WTC11 (cell line): Measurements from ENCODE around the gene ZNF804B. TPM values are rescaled to one million over a fixed set of nuclear protein-coding genes. Genes with fewer than 3 reads are reported as not detected.

Experiments used
- ATAC-seq: fragments of 200-7000 bp; cut with Tn5 transposase; 2 replicates; pipeline ENCODE4 v1.10.0; 2021; ENCODE audit warnings: mild to moderate bottlenecking, moderate library complexity
- CTCF ChIA-PET: fragments of 300-600 bp; sonication (Branson Sonifier 250); formaldehyde crosslinking; loops from one replicate; lab custom pipeline; 2021; ENCODE audit warnings: antibody characterized with exemption; lab: Charles Lee
- POLR2A ChIA-PET: fragments of 350-600 bp; sonication (Branson Sonifier 250); formaldehyde crosslinking; loops from one replicate; lab custom pipeline; 2021; ENCODE audit warnings: antibody characterized with exemption; lab: Charles Lee
- DNase-seq: peaks from one replicate; pipeline ENCODE4 v3.0.0; 2021; ENCODE audit warnings: low spot score
- H3K27ac Mint-ChIP-seq: 2 replicates; pipeline ENCODE4 v1.8.0; 2021; ENCODE audit warnings: mixed read lengths
- H3K27me3 Mint-ChIP-seq: 2 replicates; pipeline ENCODE4 v1.8.0; 2021; ENCODE audit warnings: low read depth, mild to moderate bottlenecking, moderate library complexity, mixed read lengths
- H3K36me3 Mint-ChIP-seq: 2 replicates; pipeline ENCODE4 v1.8.0; 2021; ENCODE audit warnings: mixed read lengths
- H3K4me1 Mint-ChIP-seq: 2 replicates; pipeline ENCODE4 v1.8.0; 2022; ENCODE audit warnings: mixed read lengths
- H3K4me3 Mint-ChIP-seq: 2 replicates; pipeline ENCODE4 v1.8.0; 2021; ENCODE audit warnings: mild to moderate bottlenecking, moderate library complexity, mixed read lengths
- H3K9me3 Mint-ChIP-seq: 2 replicates; pipeline ENCODE4 v1.8.0; 2021; ENCODE audit warnings: mixed read lengths
- CREB1 ChIP-seq: sonication (generic); formaldehyde crosslinking; IDR thresholded peaks from 2 replicates; pipeline ENCODE4 v1.8.0; 2023; ENCODE audit warnings: mild to moderate bottlenecking, missing genetic modification reagents
- CREM ChIP-seq: sonication (generic); formaldehyde crosslinking; IDR thresholded peaks from 2 replicates; pipeline ENCODE4 v1.8.1; 2022; ENCODE audit warnings: mild to moderate bottlenecking, missing genetic modification reagents, moderate library complexity
- ELF4 ChIP-seq: sonication (generic); formaldehyde crosslinking; IDR thresholded peaks from 2 replicates; pipeline ENCODE4 v1.8.1; 2022; ENCODE audit warnings: low read depth, mild to moderate bottlenecking, moderate library complexity, missing genetic modification reagents
- EMX1 ChIP-seq: fragments of 250-450 bp; sonication (Bioruptor Pico); IDR thresholded peaks from 2 replicates; pipeline ENCODE4 v1.8.0; 2021; ENCODE audit warnings: mild to moderate bottlenecking
- FOXJ3 ChIP-seq: sonication (generic); formaldehyde crosslinking; IDR thresholded peaks from 2 replicates; pipeline ENCODE4 v1.9.0; 2021; ENCODE audit warnings: missing genetic modification reagents, mild to moderate bottlenecking, borderline replicate concordance
- FOXP1 ChIP-seq: sonication (generic); formaldehyde crosslinking; IDR thresholded peaks from 2 replicates; pipeline ENCODE4 v1.8.0; 2022; ENCODE audit warnings: missing genetic modification reagents, mild to moderate bottlenecking, moderate library complexity, borderline replicate concordance
- KAT7 ChIP-seq: sonication (generic); formaldehyde crosslinking; IDR thresholded peaks from 2 replicates; pipeline ENCODE4 v1.8.1; 2023; ENCODE audit warnings: missing genetic modification reagents, mild to moderate bottlenecking, borderline replicate concordance
- MLX ChIP-seq: sonication (generic); formaldehyde crosslinking; IDR thresholded peaks from 2 replicates; pipeline ENCODE4 v1.8.1; 2023; ENCODE audit warnings: mild to moderate bottlenecking, missing genetic modification reagents, moderate library complexity
- NFE2L1 ChIP-seq: sonication (generic); formaldehyde crosslinking; IDR thresholded peaks from 2 replicates; pipeline ENCODE4 v1.8.1; 2023; ENCODE audit warnings: missing genetic modification reagents
- NFYB ChIP-seq: sonication (generic); formaldehyde crosslinking; conservative IDR thresholded peaks from 2 replicates; pipeline ENCODE4 v1.8.0; 2022; ENCODE audit warnings: low read depth, missing genetic modification reagents
- NR3C1 ChIP-seq: sonication (generic); formaldehyde crosslinking; conservative IDR thresholded peaks from 2 replicates; pipeline ENCODE4 v1.8.1; 2023; ENCODE audit warnings: low read depth, mild to moderate bottlenecking, missing genetic modification reagents
- OVOL2 ChIP-seq: fragments of 250-450 bp; sonication (Bioruptor Pico); IDR thresholded peaks from 2 replicates; pipeline ENCODE4 v1.9.0; 2021; ENCODE audit warnings: mild to moderate bottlenecking, borderline replicate concordance
- PRDM15 ChIP-seq: sonication (generic); formaldehyde crosslinking; IDR thresholded peaks from 2 replicates; pipeline ENCODE4 v1.8.0; 2022; ENCODE audit warnings: missing genetic modification reagents
- USF2 ChIP-seq: sonication (generic); formaldehyde crosslinking; IDR thresholded peaks from 2 replicates; pipeline ENCODE4 v1.8.1; 2023; ENCODE audit warnings: mild to moderate bottlenecking, missing genetic modification reagents, moderate library complexity
- ZNF416 ChIP-seq: fragments of 250-450 bp; sonication (Bioruptor Pico); IDR thresholded peaks from 2 replicates; pipeline ENCODE4 v1.9.0; 2021; ENCODE audit warnings: mild to moderate bottlenecking, inconsistent platforms
- ZNF423 ChIP-seq: fragments of 250-450 bp; sonication (Bioruptor Pico); IDR thresholded peaks from 2 replicates; pipeline ENCODE4 v2.1.2; 2022; ENCODE audit warnings: mild to moderate bottlenecking, moderate library complexity
- total RNA-seq: library from RNA; stranded (reverse); gene quantifications from 3 replicates; pipeline ENCODE4 v1.2.3, GENCODE V29; 2021
- TF ChIP-seq, protein P1 (sequence below): fragments of 250-450 bp; sonication (Bioruptor Pico); IDR thresholded peaks from 2 replicates; pipeline ENCODE4 v1.9.0; 2021; ENCODE audit warnings: moderate library complexity, mild to moderate bottlenecking, inconsistent platforms, borderline replicate concordance
- TF ChIP-seq, protein P2 (sequence below): fragments of 250-450 bp; sonication (Bioruptor Pico); IDR thresholded peaks from 2 replicates; pipeline ENCODE4 v1.8.0; 2021; ENCODE audit warnings: mild to moderate bottlenecking
- TF ChIP-seq, protein P3 (sequence below): fragments of 250-450 bp; sonication (Bioruptor Pico); IDR thresholded peaks from 2 replicates; pipeline ENCODE4 v1.9.0; 2021; ENCODE audit warnings: mild to moderate bottlenecking, borderline replicate concordance
- TF ChIP-seq, protein P4 (sequence below): sonication (generic); formaldehyde crosslinking; IDR thresholded peaks from 2 replicates; pipeline ENCODE4 v1.8.0; 2022; ENCODE audit warnings: mild to moderate bottlenecking, missing genetic modification reagents

Gene ZNF804B
- total RNA-seq, 1 experiment from 2014 or later, result 0.04 TPM

GRCh38 chr7:89091550-89091949, 332.1 kb downstream of the ZNF804B start:
- CTCF ChIA-PET, result no interaction called here
- peaks cover 13% of the 10 kb centered on the region; the same call in 1 of the 2 replicates for H3K36me3 Mint-ChIP-seq
- peak overlapping the region; percentile 94 for H3K27ac Mint-ChIP-seq
- ATAC-seq, result peak; percentile 65; the same call in 1 of the 2 replicates
- no peak for DNase-seq
- POLR2A ChIA-PET, result no interaction called here
- peaks cover 37% of the 10 kb centered on the region for H3K4me1 Mint-ChIP-seq
- H3K9me3 Mint-ChIP-seq, result peaks cover 14% of the 10 kb centered on the region
- no peaks in the 10 kb centered on the region for H3K27me3 Mint-ChIP-seq
- no peak for TF ChIP-seq USF2
- TF ChIP-seq CREM (CRISPR knock-in tag), result no peak
- TF ChIP-seq FOXJ3 (CRISPR knock-in tag), result no peak
- TF ChIP-seq, protein P1, sequence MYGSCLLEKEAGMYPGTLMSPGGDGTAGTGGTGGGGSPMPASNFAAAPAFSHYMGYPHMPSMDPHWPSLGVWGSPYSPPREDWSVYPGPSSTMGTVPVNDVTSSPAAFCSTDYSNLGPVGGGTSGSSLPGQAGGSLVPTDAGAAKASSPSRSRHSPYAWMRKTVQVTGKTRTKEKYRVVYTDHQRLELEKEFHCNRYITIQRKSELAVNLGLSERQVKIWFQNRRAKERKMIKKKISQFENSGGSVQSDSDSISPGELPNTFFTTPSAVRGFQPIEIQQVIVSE (CRISPR knock-in tag), result no peak
- TF ChIP-seq MLX (CRISPR knock-in tag), result no peak
- no peak for TF ChIP-seq KAT7 (CRISPR knock-in tag)
- TF ChIP-seq, protein P2, sequence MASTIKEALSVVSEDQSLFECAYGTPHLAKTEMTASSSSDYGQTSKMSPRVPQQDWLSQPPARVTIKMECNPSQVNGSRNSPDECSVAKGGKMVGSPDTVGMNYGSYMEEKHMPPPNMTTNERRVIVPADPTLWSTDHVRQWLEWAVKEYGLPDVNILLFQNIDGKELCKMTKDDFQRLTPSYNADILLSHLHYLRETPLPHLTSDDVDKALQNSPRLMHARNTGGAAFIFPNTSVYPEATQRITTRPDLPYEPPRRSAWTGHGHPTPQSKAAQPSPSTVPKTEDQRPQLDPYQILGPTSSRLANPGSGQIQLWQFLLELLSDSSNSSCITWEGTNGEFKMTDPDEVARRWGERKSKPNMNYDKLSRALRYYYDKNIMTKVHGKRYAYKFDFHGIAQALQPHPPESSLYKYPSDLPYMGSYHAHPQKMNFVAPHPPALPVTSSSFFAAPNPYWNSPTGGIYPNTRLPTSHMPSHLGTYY, result no peak
- TF ChIP-seq EMX1 (CRISPR knock-in tag), result no peak
- TF ChIP-seq, protein P3, sequence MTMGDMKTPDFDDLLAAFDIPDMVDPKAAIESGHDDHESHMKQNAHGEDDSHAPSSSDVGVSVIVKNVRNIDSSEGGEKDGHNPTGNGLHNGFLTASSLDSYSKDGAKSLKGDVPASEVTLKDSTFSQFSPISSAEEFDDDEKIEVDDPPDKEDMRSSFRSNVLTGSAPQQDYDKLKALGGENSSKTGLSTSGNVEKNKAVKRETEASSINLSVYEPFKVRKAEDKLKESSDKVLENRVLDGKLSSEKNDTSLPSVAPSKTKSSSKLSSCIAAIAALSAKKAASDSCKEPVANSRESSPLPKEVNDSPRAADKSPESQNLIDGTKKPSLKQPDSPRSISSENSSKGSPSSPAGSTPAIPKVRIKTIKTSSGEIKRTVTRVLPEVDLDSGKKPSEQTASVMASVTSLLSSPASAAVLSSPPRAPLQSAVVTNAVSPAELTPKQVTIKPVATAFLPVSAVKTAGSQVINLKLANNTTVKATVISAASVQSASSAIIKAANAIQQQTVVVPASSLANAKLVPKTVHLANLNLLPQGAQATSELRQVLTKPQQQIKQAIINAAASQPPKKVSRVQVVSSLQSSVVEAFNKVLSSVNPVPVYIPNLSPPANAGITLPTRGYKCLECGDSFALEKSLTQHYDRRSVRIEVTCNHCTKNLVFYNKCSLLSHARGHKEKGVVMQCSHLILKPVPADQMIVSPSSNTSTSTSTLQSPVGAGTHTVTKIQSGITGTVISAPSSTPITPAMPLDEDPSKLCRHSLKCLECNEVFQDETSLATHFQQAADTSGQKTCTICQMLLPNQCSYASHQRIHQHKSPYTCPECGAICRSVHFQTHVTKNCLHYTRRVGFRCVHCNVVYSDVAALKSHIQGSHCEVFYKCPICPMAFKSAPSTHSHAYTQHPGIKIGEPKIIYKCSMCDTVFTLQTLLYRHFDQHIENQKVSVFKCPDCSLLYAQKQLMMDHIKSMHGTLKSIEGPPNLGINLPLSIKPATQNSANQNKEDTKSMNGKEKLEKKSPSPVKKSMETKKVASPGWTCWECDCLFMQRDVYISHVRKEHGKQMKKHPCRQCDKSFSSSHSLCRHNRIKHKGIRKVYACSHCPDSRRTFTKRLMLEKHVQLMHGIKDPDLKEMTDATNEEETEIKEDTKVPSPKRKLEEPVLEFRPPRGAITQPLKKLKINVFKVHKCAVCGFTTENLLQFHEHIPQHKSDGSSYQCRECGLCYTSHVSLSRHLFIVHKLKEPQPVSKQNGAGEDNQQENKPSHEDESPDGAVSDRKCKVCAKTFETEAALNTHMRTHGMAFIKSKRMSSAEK (CRISPR knock-in tag), result no peak
- TF ChIP-seq, protein P4, sequence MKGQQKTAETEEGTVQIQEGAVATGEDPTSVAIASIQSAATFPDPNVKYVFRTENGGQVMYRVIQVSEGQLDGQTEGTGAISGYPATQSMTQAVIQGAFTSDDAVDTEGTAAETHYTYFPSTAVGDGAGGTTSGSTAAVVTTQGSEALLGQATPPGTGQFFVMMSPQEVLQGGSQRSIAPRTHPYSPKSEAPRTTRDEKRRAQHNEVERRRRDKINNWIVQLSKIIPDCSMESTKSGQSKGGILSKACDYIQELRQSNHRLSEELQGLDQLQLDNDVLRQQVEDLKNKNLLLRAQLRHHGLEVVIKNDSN (CRISPR knock-in tag), result no peak
- TF ChIP-seq FOXP1 (CRISPR knock-in tag), result no peak
- no peak for TF ChIP-seq PRDM15 (CRISPR knock-in tag)
- no peak for TF ChIP-seq OVOL2
- no peak for TF ChIP-seq ZNF416 (CRISPR knock-in tag)
- no peak for TF ChIP-seq NFE2L1 (CRISPR knock-in tag)
- no peak for TF ChIP-seq NFYB (CRISPR knock-in tag)
- no peak for TF ChIP-seq ELF4 (CRISPR knock-in tag)
- TF ChIP-seq NR3C1 (CRISPR knock-in tag), result no peak
- no peak for TF ChIP-seq CREB1 (CRISPR knock-in tag)
- TF ChIP-seq ZNF423 (CRISPR knock-in tag), result no peak
- H3K4me3 Mint-ChIP-seq, result no peak overlapping the region; the same call in 1 of the 2 replicates
